H9 (cell line): ENCODE measurements around the gene FAM13A. TPM values are rescaled to one million over a fixed set of nuclear protein-coding genes. Genes with fewer than 3 reads are reported as not detected.

Experiments used
- DNase-seq: peaks from one replicate; pipeline ENCODE4 v3.0.0-alpha.2; 2017
- H2AFZ ChIP-seq: one replicate; pipeline ENCODE4 v1.6.1; 2013; ENCODE audit warnings: mild to moderate bottlenecking, low read length, control low read depth, moderate library complexity
- H2AK5ac ChIP-seq: 2 replicates; pipeline ENCODE4 v1.6.1; 2013; ENCODE audit warnings: low read length, control low read depth, mixed read lengths; ENCODE audit not compliant: insufficient read length
- H2BK120ac ChIP-seq: one replicate; pipeline ENCODE4 v1.6.1; 2013; ENCODE audit warnings: low read depth, mild to moderate bottlenecking, low read length, control low read depth, inconsistent platforms; ENCODE audit not compliant: poor library complexity, severe bottlenecking
- H2BK12ac ChIP-seq: 2 replicates; pipeline ENCODE4 v1.6.1; 2013; ENCODE audit warnings: low read length, control low read depth, mixed read lengths, low read depth; ENCODE audit not compliant: insufficient read length
- H2BK15ac ChIP-seq: 2 replicates; pipeline ENCODE4 v1.6.1; 2013; ENCODE audit warnings: low read depth, low read length, control low read depth
- H2BK20ac ChIP-seq: one replicate; pipeline ENCODE4 v1.6.1; 2013; ENCODE audit warnings: low read depth, mild to moderate bottlenecking, low read length, control low read depth, inconsistent platforms; ENCODE audit not compliant: poor library complexity, severe bottlenecking
- H2BK5ac ChIP-seq: 2 replicates; pipeline ENCODE4 v1.6.1; 2013; ENCODE audit warnings: low read length, control low read depth, mixed read lengths; ENCODE audit not compliant: insufficient read length
- H3K14ac ChIP-seq: 2 replicates; pipeline ENCODE4 v1.6.1; 2013; ENCODE audit warnings: low read length, control low read depth; ENCODE audit not compliant: insufficient read depth
- H3K18ac ChIP-seq: 2 replicates; pipeline ENCODE4 v1.6.1; 2013; ENCODE audit warnings: low read depth, mild to moderate bottlenecking, mixed read lengths, low read length, control low read depth; ENCODE audit not compliant: insufficient read length
- H3K23ac ChIP-seq: 2 replicates; pipeline ENCODE4 v1.6.1; 2013; ENCODE audit warnings: low read length, control low read depth, mixed read lengths, low read depth; ENCODE audit not compliant: insufficient read length
- H3K23me2 ChIP-seq: 2 replicates; pipeline ENCODE4 v1.6.1; 2013; ENCODE audit warnings: low read depth, mild to moderate bottlenecking, mixed read lengths, low read length, control low read depth; ENCODE audit not compliant: insufficient read length, poor library complexity, severe bottlenecking
- H3K27ac ChIP-seq: 2 replicates; pipeline ENCODE4 v1.5.1; 2013; ENCODE audit warnings: low read length, control low read depth, mixed read lengths, low read depth; ENCODE audit not compliant: insufficient read length
- H3K27me3 ChIP-seq: 2 replicates; pipeline ENCODE4 v1.6.1; 2013; ENCODE audit warnings: low read length, control low read depth, inconsistent platforms; ENCODE audit not compliant: insufficient read depth
- H3K4ac ChIP-seq: 2 replicates; pipeline ENCODE4 v1.6.1; 2013; ENCODE audit warnings: low read depth, mild to moderate bottlenecking, control low read depth, inconsistent platforms, low read length, moderate library complexity
- H3K4me1 ChIP-seq: 2 replicates; pipeline ENCODE4 v1.6.1; 2013; ENCODE audit warnings: low read length, control low read depth, inconsistent platforms; ENCODE audit not compliant: insufficient read depth
- H3K4me2 ChIP-seq: 2 replicates; pipeline ENCODE4 v1.6.1; 2013; ENCODE audit warnings: low read length, control low read depth, mixed read lengths; ENCODE audit not compliant: insufficient read length, insufficient read depth
- H3K56ac ChIP-seq: 2 replicates; pipeline ENCODE4 v1.6.1; 2013; ENCODE audit warnings: low read depth, mild to moderate bottlenecking, mixed read lengths, low read length, control low read depth; ENCODE audit not compliant: insufficient read length
- H3K79me1 ChIP-seq: 2 replicates; pipeline ENCODE4 v1.6.1; 2013; ENCODE audit warnings: low read depth, mild to moderate bottlenecking, moderate library complexity, low read length, control low read depth, inconsistent platforms; ENCODE audit not compliant: insufficient read depth, poor library complexity, severe bottlenecking
- H3K79me2 ChIP-seq: 2 replicates; pipeline ENCODE4 v1.6.1; 2013; ENCODE audit warnings: low read length, control low read depth, inconsistent platforms; ENCODE audit not compliant: insufficient read depth
- H3K9ac ChIP-seq: 2 replicates; pipeline ENCODE4 v1.6.1; 2013; ENCODE audit warnings: low read length, control low read depth, mixed read lengths; ENCODE audit not compliant: insufficient read length; ENCODE audit errors: extremely low read depth
- H3K9me3 ChIP-seq: one replicate; pipeline ENCODE4 v1.6.1; 2013; ENCODE audit warnings: low read depth, low read length, inconsistent platforms; ENCODE audit not compliant: control insufficient read depth
- H3T11ph ChIP-seq: one replicate; pipeline ENCODE4 v1.6.1; 2013; ENCODE audit warnings: mild to moderate bottlenecking, low read length, control low read depth, inconsistent platforms
- H4K20me1 ChIP-seq: one replicate; pipeline ENCODE4 v1.6.1; 2013; ENCODE audit not compliant: control insufficient read depth, insufficient read length, insufficient read depth
- H4K5ac ChIP-seq: 2 replicates; pipeline ENCODE4 v1.6.1; 2013; ENCODE audit warnings: low read depth, mild to moderate bottlenecking, mixed read lengths, low read length, control low read depth; ENCODE audit not compliant: insufficient read length
- H4K8ac ChIP-seq: replicated peaks from 2 replicates; pipeline ENCODE4 v1.6.1; 2013; ENCODE audit warnings: low read length, control low read depth, mixed read lengths, low read depth; ENCODE audit not compliant: insufficient read length
- H4K91ac ChIP-seq: 2 replicates; pipeline ENCODE4 v1.6.1; 2013; ENCODE audit warnings: low read depth, mild to moderate bottlenecking, moderate library complexity, mixed read lengths, low read length, control low read depth; ENCODE audit not compliant: insufficient read length
- H3K27ac Mint-ChIP-seq, 3 experiments: 2 replicates in 2 of 3; 3 replicates in 1 of 3; pipeline ENCODE4 v1.8.0; 2020 to 2021; ENCODE audit warnings: mixed read lengths in 3 of 3, mild to moderate bottlenecking in 1 of 3, moderate library complexity in 1 of 3
- H3K27me3 Mint-ChIP-seq: 2 replicates; pipeline ENCODE4 v1.8.0; 2021; ENCODE audit warnings: low read depth, mild to moderate bottlenecking, moderate library complexity, mixed read lengths
- H3K36me3 Mint-ChIP-seq, 3 experiments: 2 replicates in 2 of 3; 3 replicates in 1 of 3; pipeline ENCODE4 v1.8.0; 2020 to 2021; ENCODE audit warnings: low read depth in 3 of 3, mixed read lengths in 3 of 3; ENCODE audit not compliant: insufficient read depth in 1 of 3
- H3K4me1 Mint-ChIP-seq, 2 experiments: 2 replicates each; pipeline ENCODE4 v1.8.0; 2020; ENCODE audit warnings: mixed read lengths in 2 of 2
- H3K4me3 Mint-ChIP-seq, 2 experiments: 2 replicates in 1 of 2; 3 replicates in 1 of 2; pipeline ENCODE4 v1.8.0; 2020 to 2021; ENCODE audit warnings: mild to moderate bottlenecking in 2 of 2, mixed read lengths in 2 of 2, moderate library complexity in 1 of 2
- H3K9me3 Mint-ChIP-seq, 2 experiments: 2 replicates in 1 of 2; 3 replicates in 1 of 2; pipeline ENCODE4 v1.8.0; 2020; ENCODE audit warnings: mild to moderate bottlenecking in 2 of 2, mixed read lengths in 2 of 2, moderate library complexity in 1 of 2
- CTCF ChIP-seq: fragments of 200-600 bp; sonication (generic); conservative IDR thresholded peaks from 3 replicates; pipeline ENCODE4 v1.8.0; 2021; ENCODE audit warnings: antibody characterized with exemption, mild to moderate bottlenecking
- WGBS: extraction: QIAGEN DNeasy Blood & Tissue Kit; methylation state at CpG from one replicate; pipeline ENCODE4 v1.1.7; 2013; ENCODE audit warnings: missing lambda C conversion rate, low lambda C conversion rate, mixed read lengths; ENCODE audit not compliant: insufficient read length; ENCODE audit errors: extremely low coverage; 5-methylcytosine and 5-hydroxymethylcytosine counted together
- total RNA-seq: library from RNA; stranded (reverse); gene quantifications from 2 replicates; pipeline ENCODE4 v1.2.1, GENCODE V29; 2021

The FAM13A gene
- total RNA-seq, 1 experiment from 2014 or later = 12.7 TPM

GRCh38 chr4:88821522-88821921 lies 235.5 kb downstream of the FAM13A start:
- H3T11ph ChIP-seq = no peak overlapping the region
- H3K4ac ChIP-seq = no peak overlapping the region
- H2BK20ac ChIP-seq = no peak overlapping the region
- H3K9ac ChIP-seq = no peak overlapping the region
- WGBS = no CpG with 5 or more reads among the region's 2 CpGs
- no peak overlapping the region for H3K14ac ChIP-seq
- no peak overlapping the region for H3K18ac ChIP-seq
- H4K20me1 ChIP-seq = no peaks in the 10 kb centered on the region
- no peak overlapping the region for H4K5ac ChIP-seq
- H3K23ac ChIP-seq = no peak overlapping the region
- Mint-ChIP-seq H3K27me3 (no peaks in the 10 kb centered on the region), H3K27ac (no peak overlapping the region), H3K36me3 (no peaks in the 10 kb centered on the region), H3K9me3 (no peaks in the 10 kb centered on the region), H3K4me1 (peaks cover 21 to 31% of the 10 kb centered on the region in 2 experiments), H3K4me3 (no peak overlapping the region)
- no peaks in the 10 kb centered on the region for H3K79me1 ChIP-seq
- no peak overlapping the region for H2BK12ac ChIP-seq
- no peak overlapping the region for H2BK5ac ChIP-seq
- H3K23me2 ChIP-seq = peaks cover 3% of the 10 kb centered on the region
- H3K4me2 ChIP-seq = no peak overlapping the region
- H4K91ac ChIP-seq = no peak overlapping the region
- no peak for TF ChIP-seq CTCF
- H2BK120ac ChIP-seq = no peak overlapping the region
- no peak overlapping the region for H2AFZ ChIP-seq
- no peaks in the 10 kb centered on the region for H3K9me3 ChIP-seq
- H3K79me2 ChIP-seq = no peaks in the 10 kb centered on the region
- H3K27ac ChIP-seq = no peak overlapping the region
- no peak overlapping the region for H3K56ac ChIP-seq
- no peak overlapping the region for H4K8ac ChIP-seq
- no peak overlapping the region for H2BK15ac ChIP-seq
- H3K27me3 ChIP-seq = no peaks in the 10 kb centered on the region
- no peak for DNase-seq
- H3K4me1 ChIP-seq = no peaks in the 10 kb centered on the region
- no peak overlapping the region for H2AK5ac ChIP-seq
